Cerebellar nuclear complex (tissue), 1 donor: ENCODE measurements around the gene PLD4.

Experiments used
- DNase-seq, 2 experiments: peaks; one replicate each; lab custom pipeline; 2025; lab: John Stamatoyannopoulos, UW

The PLD4 gene

DNA sequence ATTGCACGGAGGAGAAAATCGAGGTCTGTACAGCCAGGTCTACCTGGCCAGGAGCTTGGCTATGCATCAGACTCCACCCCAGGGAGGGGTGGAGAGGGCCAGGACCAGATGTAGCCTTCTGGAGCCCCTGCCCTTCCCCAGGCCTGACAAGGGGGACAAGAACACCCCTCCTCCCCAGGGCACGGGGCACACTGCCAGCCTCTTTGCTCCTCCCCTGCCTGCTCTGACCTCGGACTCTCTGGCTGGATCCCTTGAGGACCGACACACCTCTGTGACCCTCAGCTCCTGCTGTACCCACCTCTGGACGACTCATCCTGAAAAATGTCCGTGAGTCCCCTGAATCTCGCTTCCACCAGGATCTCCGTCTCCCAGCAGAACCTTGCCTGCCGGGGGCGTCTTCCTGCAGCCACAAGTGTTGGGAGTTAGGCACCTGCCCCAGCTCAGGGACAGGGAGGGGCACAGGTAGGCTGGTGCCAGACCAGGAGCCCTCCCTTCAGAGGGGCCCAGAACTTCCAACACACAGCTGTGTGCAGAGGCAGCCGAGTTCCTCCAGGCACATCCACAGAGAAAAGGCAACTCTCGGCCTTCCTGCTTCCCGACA, 31.7 kb downstream of the PLD4 start:
- DNase-seq = no peak

DNA sequence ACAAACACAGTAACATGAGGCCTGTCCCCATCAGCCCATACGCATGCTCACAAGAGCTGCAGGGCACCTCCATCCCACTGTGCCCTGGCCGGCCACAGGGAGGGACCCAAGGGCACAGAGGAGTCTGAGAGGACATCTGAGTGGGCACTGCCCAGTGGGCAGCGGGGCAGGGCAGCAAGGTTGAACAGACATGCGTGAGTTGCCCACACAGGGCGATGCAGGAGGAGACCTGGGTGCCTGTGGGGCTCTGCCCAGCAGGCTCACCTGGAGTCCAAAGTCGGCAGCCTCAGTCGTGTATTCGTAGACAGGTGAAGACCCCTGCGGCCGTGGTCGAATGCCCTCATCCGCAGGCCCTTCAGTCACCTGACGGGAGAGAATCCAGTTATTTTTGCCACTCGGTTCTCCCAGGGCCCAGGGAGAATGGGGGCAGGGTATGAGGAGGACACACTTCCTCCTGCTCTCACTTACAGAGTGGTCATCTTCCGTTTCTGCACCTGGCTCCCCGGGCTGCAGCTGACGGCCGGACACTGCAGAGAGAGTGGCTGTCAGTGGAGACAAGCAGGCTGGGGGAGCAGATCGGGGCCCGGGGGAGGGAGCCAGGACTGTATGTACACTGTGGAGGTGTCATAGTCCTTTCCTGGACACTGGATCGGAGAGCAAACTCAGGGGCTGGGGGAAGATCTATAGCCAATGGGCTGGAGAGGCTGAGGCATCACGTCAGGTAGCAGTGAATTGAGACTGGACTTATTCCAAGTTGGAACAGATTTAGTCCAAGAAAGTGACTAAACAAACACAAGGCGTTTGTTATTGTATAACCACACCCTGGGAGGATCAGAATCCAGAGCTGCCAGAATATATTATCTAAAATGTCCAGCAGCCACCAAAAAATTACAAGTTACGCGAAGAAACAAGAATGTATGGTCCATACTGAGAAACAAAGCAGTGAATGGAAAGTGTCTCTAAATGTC, 32.8 kb downstream of the PLD4 start:
- no peak for DNase-seq

DNA sequence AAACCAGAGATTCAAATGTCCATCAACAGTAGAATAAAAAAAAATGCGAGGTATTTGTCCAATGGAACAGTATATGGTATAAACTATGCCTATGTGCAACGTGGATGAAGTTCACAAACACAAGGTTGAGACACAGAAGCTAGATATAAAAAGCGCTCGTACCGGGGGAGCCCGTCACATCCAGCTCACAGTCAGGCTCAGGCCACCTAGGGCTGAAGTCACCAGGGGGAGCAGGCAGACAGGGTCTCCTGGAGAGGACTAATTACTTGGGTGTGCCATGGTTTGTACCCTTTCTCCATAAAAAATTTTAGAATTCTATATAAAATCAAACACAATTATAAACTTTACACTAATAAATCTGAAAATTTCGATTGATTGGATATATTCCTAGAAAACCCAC, 39.9 kb downstream of the PLD4 start:
- no peak for DNase-seq

DNA sequence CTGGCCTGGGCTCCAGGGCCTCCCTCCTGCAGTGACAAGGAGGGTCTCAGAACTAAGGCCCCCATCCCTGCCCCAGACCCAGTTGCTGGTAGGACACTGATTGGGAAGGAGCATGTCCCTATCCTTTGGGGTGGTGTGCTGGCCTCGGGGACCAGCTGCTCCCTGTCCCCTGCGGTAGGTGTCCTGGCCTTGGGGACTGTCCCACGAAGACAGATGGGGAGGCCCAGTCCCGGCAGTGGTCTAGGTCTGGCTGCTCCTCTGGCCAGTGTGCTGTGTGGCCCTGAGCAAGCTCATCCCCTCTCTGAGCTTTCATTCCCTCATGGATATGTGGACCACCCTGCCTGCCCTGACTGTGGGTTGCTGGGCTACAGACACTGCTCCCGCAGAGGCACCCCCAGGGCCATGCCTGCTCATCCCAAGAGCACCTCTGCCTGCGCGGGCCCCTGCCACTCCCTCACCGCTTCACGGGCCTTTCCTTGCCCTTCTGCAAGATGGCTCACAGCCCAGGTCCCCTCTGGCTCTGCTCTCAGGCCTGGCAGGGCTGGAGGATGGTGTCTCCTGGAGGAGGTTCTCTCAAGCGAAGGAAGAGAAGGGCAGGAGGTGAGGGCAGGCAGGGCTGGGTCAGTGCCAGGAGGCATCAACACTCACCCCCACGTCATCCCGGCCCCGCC, 41.0 kb downstream of the PLD4 start:
- no peak for DNase-seq

DNA sequence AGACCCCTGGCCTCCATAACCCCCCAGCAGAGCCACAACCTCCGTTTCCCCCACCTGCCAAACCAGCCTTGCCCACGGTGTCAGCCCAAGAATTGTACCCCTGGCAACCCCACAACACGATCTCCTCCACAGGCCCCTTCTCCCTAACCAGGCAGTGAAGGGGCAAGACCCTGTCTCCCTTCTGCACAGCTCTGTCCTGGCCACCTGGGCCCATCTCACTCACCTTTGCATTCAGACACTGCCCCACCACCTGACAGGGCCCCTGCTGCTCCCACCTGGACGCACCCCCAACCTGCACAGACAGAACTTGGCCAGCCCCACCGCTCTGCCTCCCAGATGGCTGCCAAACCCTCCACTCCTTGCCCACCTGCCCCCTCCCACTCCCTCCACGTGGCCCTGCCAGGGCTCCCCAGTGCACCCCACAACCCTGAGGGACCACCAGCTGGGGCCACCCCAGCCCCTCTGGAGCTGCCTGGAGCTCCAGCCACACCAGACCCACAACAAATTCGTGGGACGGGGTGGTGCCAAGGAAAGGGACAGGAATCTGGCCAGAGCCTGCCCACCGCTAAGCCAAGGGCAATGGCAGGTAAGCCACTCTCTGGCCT, 41.7 kb downstream of the PLD4 start:
- no peak for DNase-seq

DNA sequence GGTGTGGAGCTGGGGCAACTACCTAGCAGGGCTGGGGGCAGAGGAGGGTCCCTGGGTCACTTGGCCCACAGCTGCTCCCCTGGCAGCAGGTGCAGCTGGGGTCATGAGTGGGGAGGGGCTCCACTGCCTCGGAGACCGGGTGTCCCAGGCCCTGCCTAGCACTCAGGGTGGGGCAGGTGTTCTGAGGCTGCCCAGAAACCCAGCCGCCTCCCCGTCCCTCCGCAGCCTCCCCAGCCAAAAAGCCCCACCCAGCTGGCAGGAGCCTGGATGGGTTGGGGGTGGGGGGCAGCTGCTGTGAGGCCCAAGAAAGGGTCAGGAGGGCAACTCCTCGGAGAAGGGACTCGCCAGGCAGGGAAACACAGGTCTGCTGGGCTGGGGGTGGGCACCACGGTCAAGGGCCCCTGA, 42.3 kb downstream of the PLD4 start:
- DNase-seq = no peak

DNA sequence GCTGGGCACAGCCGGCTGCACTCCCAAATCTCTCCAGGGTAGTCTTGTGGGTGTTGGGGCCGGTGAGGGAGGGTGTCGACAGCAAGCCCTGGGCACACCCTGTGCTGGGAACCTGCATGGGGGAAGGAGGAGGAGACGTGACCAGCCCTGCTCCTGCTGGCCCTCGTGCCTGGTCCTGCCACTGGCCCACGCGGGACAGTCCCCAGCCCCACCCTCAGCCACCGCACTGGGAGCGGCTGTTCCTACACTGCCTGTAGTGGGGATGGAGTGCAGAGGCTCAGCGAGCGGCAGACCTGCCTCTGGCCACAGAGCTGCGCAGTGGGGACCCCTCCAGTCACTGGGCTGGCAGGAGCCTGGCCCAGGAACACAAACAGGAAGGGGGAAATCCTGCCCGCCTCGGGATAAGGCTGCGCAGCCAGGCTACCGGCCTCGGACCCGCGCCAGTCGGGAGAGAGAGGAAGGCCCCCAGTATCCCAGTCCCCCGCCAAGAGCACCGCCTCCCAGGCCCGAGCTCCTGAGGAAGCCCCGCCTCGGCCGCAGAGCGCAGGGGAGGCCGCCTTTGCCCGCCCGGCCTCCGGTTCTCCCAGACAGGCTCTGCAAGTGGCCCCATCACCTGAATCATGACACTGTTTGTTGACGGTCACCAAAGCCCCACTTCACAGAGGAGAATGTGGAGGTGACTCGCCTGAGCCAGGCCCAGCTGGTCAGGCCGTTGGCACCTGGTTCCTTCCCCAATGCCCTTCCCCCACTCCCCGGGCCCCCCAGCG, 42.9 kb downstream of the PLD4 start:
- DNase-seq = no peak

DNA sequence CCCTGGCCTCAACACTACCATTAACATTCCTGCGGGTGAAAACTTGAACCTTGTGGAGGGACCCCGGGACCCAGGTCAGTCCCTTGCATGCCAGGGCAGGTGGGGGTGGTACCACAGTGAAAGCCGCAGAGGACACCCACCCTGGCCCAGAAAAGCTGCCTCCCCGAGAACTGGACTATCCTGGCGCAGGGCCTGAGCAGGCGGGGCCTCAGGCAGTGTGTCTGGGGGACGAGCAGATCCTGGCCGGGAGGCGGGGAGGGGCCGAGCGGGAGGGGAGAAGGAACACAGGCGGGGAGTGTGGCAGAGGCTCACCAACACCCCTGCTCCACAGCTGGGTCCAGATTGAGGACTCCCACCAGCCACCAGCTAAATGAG, 43.5 kb downstream of the PLD4 start:
- no peak for DNase-seq

DNA sequence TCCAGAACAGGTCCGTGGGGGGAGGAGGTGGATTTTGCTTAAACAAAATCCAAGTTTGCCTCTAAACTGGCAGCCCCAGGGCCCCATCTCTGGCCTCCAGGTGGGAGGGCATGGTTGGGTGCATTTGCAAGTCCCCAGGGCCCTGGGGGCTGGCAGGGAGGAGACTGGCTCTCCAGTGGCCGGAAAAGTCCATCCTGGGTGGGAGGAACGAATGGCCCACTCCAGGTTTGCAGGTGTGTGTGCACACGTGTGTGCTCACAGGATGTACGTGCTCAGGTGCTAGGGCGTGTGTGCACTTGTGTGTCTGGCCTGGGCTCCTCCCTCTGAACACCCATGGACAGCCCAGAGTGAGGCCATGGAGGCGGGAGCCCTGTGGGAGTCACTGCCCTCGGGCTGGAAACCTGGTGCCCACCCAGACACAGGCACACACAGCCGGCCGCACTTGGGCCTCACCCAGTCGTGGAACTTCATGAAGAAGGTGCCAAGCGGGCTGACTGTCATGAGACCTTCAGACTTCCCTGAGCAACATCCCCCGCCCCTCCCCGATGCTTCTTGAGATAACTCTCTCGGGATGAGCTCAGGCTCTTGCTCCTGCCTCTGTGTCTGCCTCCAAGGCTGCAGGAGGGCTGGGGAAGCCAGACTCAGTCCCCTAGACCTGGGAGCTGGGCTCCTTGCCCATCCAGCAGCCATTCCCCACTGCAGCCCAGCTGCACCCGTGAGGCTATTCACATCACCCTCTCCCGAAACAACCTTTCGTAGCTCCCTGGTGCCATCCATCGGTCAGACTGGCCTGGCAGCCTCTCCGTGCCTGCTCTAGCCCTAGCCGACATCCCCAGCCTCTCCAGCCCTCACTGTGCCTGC, 44.1 kb downstream of the PLD4 start:
- DNase-seq = no peak

DNA sequence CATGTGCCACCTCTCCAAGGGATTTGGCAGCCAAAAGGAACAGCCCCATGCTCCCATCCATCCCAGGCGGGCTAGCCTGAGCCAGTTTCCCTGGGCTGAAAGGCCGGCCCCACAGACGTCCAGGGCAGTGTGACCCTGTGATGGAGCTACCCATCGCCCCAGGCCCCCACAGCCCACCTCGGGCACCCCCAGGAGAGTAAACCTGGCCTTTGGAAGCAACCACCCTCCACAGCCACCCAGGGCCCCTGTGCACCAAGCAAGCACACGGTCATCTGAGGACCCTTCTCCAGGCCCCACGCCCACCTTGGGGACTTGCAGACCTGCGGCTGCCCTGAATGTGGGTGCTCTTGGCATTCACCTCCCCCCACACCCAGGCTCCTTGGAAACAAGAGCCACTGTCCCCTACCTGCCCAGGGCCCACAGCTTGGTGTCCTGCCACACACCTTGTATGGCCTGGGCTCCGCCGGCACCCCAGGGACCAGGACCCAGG, 45.1 kb downstream of the PLD4 start:
- DNase-seq = no peak

DNA sequence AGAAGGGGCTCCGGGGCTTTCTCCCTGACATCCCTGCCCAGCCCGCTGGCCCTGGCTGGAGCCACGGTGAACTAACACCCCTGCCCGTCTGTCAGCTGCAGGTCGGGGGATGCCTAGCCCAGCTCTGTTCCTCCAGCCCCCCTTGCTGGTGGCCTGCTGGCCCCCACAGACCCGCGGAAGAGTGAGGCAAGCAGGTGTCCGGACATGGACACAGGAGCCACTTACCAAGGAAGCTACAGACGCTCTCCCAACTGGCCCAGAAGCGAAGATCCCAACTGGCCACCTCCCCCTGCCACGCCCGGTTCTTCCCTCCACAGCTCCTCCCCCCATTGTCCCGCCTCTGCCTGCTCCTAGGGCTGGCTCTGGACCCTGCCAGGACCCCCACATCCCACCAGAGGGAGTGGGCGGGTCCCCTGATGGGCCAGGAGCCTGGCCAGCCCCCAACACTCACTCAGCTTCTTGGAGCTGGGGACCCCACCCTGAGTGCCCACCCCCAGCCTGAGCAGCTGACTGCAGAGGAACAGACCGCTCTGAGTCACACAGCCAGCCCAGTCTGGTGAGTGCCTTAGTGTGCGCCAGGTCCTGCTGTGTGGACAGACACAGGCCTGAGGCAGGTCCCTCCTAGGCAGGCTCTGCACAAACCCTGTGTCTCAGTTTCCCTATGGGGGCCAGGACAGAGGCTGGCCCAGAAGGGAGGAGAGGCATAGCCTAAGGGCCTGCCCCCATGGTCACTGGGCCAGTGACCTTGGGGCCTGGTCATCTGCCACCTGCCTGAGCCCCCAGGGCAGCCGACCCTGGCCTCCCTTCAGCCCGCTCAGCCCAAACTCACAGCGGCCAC, 45.8 kb downstream of the PLD4 start:
- DNase-seq = no peak

DNA sequence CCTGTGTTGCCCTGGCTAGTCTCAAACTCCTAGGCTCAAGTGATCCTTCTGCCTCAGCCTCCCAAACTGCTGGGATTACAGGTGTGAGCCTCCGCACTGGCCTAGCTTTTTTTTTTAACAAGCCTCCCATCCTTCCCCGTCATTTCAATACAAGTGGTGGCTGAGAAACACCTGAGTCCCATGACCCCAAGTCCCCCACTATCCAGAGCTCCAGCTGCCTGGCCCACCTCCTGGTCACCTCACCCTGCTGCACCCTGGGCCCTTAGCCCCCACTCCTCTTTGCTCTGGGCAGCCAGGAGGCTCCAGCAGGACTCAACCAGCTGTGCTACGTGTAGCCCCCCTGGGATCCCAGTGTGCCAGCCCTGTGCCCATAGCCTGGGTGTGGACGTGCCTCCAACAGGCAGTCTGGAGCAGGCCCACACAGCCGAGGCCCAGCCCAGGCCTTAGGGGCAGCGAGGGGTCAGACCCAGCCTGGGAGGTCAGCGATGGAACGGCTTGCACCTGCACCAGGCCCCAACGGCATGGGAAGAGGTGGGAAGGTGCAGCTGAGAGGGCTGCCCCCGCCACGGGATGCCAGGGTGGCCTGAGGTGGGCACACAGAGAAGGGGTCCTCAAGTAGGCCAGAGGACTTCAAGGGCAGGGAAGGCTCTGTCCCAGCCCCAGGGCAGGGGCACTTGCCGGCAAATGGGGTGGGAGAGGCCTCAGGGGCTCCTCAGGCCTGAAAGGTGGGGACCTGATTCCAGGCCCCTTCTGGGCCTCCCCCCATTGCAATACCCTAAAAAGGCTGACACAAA, 47.0 kb downstream of the PLD4 start:
- no peak for DNase-seq

DNA sequence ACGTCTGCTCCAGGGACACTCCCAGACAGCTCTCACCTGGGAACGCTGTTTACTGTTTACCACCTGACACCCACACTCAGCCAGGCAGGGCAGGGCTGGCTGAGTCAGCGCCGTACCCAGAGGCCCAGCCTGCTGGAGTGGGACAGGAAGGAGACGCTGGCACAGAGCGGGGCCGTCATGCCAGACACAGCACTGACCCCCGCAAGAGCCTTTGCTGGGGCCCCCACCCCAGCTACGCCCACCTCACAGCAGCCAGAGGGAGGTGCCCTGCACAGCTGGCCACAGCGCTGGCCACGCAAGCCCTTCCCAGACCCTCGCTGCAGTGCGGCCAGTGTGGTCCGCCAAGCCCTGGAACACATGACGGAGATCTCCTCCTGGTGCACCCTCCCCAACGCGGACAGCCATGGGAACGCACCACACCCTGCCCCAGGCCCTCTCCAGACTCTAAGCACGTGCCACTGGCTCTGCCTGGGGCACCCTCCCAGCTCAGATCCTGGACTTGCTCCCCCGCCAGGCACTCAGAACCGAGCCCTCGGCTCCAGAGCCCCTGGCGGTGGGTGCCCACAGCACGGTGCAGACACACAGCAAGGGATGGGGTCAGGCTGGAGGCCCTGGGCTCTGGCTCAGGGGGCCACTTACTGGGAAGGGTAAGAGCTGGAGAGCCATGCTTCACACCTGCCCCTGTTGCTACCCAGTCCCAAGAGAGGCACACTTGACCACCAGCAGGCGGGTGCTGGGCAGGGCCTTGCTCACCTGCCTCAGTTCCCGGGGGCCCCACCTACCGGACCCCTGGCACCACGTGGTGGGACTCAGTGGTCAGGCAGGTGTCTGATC, 47.8 kb downstream of the PLD4 start:
- no peak for DNase-seq

DNA sequence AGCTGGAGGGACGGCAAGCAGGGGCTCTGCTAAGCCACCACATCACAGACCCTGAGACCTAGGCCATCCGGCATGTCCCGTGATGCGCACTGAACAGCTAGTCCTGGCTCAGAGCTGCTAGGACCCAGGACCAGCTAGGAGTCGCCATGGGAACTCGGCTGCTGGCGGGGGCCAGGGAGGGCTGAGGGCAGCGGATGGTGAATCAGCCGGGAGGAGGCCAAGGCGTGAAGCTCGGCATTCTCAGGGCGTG, 48.4 kb downstream of the PLD4 start:
- DNase-seq = no peak

DNA sequence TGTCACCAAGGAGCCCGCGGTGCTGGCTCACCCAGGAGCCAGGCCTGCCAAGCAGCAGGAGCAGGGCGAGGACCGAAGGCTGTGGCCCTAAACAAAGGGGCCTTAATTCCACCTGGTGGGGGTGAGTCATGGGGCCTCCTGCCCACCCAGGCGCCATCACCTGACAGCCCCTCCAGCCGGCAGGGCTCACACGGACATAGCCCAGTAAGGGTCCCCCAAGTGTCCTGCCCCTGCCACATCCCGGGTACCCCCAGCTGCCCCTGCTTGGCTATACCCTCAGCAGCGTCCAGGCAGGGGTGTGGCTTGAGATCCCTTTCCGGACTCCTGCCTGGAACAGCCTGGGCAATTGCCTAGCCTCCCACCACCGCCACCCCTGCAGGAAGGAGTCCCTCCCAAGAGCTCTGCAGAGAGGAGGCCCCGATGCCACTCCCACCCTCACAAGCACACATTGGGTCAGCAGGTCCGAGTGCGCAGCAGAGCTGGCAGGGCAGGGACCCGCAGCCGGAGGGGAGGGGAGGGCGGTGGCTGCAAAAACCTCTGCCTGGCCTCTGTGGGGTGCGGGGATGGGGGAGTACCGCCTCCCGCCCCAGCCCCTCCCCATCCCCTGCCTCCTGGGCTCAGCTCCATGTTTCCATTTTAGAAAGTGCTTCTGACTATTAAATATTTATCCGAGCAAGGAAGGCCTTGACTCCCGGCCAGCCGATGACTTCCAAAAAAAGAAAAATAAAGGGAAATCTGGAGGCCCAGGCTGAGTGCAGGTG, 48.9 kb downstream of the PLD4 start:
- DNase-seq = no peak

DNA sequence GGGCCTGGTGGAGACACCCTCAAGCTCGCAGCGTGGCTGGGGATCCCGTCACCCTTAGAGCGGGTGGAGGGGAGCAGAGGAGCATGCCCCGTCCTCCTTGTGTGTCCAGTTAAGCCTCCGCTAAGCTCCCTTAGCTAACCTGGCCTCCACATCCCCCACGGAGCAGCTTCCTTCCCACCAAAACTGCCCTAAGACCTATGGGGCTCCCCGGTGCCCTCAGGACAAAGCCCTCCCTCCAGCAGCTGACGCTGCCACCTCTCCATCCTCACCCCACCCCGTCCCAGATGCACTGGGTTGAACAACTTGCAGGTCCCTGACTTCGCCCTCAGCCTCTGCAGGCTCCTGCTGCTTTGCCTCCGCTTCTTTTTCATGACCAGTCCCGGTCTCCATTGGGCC, 49.5 kb downstream of the PLD4 start:
- DNase-seq = no peak

DNA sequence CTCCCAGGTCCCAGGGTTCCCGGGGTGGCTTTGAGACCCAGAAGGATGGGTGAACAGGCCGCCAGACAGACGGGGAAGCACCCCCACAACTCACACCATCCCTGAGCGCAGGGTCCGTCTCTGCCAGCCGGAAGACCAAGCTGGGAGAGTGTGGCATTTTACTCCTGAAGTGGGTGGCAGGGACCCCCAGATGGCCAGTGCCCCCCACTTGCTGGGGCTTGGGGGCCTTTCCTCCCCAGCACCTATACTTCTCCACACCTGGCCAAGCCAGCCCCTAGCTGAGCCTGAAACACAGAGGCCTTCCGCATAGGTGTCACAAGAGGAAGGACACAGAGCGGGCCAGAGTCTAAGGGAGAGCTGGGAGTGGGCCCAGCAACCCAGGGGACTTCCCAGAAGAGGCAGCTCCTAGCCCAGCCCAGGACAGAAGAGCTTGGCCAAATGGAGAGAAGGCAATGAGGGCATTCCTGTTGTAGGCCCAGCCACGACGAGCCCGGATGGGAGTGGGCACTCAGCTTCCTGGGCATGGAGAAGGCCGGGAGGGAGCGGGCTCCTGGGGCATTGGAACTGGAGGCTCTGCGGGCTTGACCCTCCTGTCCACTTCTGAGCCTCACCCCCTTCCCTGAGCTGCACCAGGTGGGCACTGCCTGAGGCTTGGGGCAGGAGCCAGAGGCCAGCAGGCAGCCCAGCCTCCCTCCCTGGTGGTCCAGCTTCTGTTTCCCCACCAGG, 50.1 kb downstream of the PLD4 start:
- DNase-seq = no peak
